Activated CD4-positive, alpha-beta memory T cell treated with anti-CD3 and anti-CD28 coated beads, Interleukin-2, amount 10 ng/mL, durations not matched to agents 7 days and 5 days (primary cell): ENCODE data around the gene RSPO3. TPM values are rescaled to one million over a fixed set of nuclear protein-coding genes. Genes with fewer than 3 reads are reported as not detected.
"Not testable (repeated sequence)": the region's sequence is repeated elsewhere in the genome, so short reads cannot be mapped to it uniquely, and the experiment has no call there.

Experiments
- CTCF ChIA-PET: fragments of 350-600 bp; sonication (Branson Sonifier 250); formaldehyde crosslinking; loops from one replicate; lab custom pipeline; 2021; ENCODE audit warnings: antibody characterized with exemption, inconsistent platforms; lab: Charles Lee
- POLR2A ChIA-PET: fragments of 350-600 bp; sonication (Branson Sonifier 250); formaldehyde crosslinking; loops from one replicate; lab custom pipeline; 2021; ENCODE audit warnings: antibody characterized with exemption; lab: Charles Lee
- DNase-seq: peaks from one replicate; pipeline ENCODE4 v3.0.0-alpha.2; 2020
- H3K27ac Mint-ChIP-seq: one replicate; pipeline ENCODE4 v1.8.0; 2021; ENCODE audit warnings: mild to moderate bottlenecking, mixed read lengths
- H3K27me3 Mint-ChIP-seq: one replicate; pipeline ENCODE4 v1.8.0; 2021; ENCODE audit warnings: mixed read lengths
- H3K36me3 Mint-ChIP-seq: one replicate; pipeline ENCODE4 v1.8.0; 2021; ENCODE audit warnings: low read depth, mixed read lengths
- H3K4me1 Mint-ChIP-seq: one replicate; pipeline ENCODE4 v1.8.0; 2021; ENCODE audit warnings: mixed read lengths
- H3K4me3 Mint-ChIP-seq: one replicate; pipeline ENCODE4 v1.8.0; 2021; ENCODE audit warnings: mild to moderate bottlenecking, mixed read lengths
- H3K9me3 Mint-ChIP-seq: one replicate; pipeline ENCODE4 v1.8.0; 2021; ENCODE audit warnings: mixed read lengths
- total RNA-seq, 2 experiments: library from RNA; stranded (reverse); gene quantifications; one replicate each; pipeline ENCODE4 v1.2.3, GENCODE V29; 2021

RSPO3 gene
- total RNA-seq, 2 experiments from 2014 or later, result not detected

DNA sequence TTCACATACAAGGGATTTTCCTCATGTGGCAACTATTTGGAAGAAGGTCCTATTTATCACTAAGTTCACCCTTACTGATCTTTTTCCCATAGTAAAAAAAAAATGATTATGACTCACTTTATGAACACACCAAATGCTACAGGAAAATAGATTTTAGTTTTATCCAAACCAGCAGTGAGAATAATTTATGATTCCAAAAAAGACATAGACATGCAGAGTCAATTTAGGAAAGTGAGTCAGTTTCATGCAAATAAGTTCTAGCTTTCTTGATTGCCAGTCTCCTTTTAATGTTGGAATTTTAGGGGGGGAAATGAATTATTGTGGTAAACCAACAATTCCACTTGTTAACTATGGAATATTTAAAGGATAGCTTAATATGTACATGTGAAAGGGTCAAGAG lies 84.2 kb downstream of the RSPO3 start:
- Mint-ChIP-seq H3K4me3 (no peak overlapping the region), H3K4me1 (no peaks in the 10 kb centered on the region), H3K27me3 (peaks cover 10% of the 10 kb centered on the region), H3K9me3 (no peaks in the 10 kb centered on the region), H3K27ac (no peak overlapping the region), H3K36me3 (no peaks in the 10 kb centered on the region)
- no peak for DNase-seq
- CTCF ChIA-PET, result no interaction called here
- POLR2A ChIA-PET, result no interaction called here

DNA sequence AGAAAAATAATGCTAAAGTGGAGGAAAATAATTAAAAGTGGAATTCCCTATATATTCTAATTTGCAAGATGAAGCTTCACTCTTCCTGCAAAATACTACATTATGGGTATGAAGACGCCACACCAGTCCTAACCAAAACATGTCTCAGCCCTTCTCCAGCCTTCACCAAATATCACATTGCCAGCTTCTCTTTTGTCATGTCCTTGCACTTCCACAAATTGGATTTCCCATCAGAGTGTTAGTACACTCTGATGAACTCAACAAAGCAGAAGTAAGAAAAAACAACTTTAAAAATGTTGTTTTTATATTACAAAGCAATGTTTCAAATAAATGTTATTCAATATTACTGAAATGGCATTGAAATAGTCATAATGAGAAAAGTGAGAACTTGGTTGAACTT lies 85.8 kb downstream of the RSPO3 start:
- Mint-ChIP-seq H3K27ac (no peak overlapping the region), H3K4me3 (no peak overlapping the region), H3K36me3 (no peaks in the 10 kb centered on the region), H3K9me3 (no peaks in the 10 kb centered on the region), H3K27me3 (peaks cover 23% of the 10 kb centered on the region), H3K4me1 (no peaks in the 10 kb centered on the region)
- DNase-seq, result no peak
- ChIA-PET CTCF (no interaction called here), POLR2A (no interaction called here)

DNA sequence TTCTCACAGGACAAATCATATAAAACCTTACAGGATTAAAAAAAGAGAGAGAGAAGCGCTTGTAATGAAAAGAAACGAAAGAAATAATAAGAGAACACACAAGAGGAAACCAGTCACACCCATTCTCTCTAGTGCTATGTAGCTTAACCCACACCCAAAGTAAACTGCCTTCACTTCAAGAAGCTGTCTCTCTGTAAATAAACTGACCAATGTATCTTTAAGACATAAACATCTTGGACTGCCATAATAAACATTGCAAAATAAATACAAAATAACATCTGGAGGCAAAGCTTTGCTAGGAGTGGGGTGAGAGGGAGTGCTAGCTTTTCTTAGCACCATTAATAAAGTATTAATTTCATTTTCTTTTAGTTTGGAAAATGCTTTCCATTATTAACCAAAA lies 86.6 kb downstream of the RSPO3 start:
- Mint-ChIP-seq H3K9me3 (no peaks in the 10 kb centered on the region), H3K27ac (no peak overlapping the region), H3K4me1 (no peaks in the 10 kb centered on the region), H3K4me3 (no peak overlapping the region), H3K36me3 (no peaks in the 10 kb centered on the region), H3K27me3 (peaks cover 22% of the 10 kb centered on the region)
- ChIA-PET CTCF (no interaction called here), POLR2A (no interaction called here)
- no peak for DNase-seq

DNA sequence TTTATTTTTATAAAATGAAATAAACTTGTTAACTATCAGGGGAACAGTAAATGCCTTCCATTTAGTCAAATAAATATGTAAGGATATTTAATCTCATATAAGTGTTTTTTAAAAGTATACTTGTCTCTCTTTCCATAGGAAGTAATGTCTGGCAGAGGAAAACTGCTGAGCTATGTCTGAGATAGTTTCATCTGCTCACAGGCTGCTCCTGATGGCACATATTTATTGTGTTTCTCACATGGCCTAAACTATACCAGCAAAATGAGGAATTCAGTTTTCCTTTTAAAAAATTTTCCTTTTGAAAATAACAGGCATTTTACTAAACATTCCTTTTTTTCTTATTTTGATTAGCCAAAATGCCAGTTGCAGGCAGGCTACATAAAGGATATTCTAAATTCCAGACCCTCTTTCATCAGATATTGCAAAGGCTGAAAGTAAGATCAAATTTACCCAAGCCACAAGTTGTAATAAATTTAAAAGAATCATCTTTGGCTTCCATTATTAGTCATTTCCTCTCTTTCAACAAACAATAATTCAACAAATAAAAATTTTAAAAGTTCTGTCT lies 88.1 kb downstream of the RSPO3 start:
- no peaks in the 10 kb centered on the region for H3K36me3 Mint-ChIP-seq
- no peak overlapping the region for H3K27ac Mint-ChIP-seq
- H3K9me3 Mint-ChIP-seq, result no peaks in the 10 kb centered on the region
- H3K27me3 Mint-ChIP-seq, result peaks cover 16% of the 10 kb centered on the region
- H3K4me3 Mint-ChIP-seq, result no peak overlapping the region
- H3K4me1 Mint-ChIP-seq, result no peaks in the 10 kb centered on the region
- CTCF ChIA-PET, result no interaction called here
- POLR2A ChIA-PET, result no interaction called here
- DNase-seq, result no peak

DNA sequence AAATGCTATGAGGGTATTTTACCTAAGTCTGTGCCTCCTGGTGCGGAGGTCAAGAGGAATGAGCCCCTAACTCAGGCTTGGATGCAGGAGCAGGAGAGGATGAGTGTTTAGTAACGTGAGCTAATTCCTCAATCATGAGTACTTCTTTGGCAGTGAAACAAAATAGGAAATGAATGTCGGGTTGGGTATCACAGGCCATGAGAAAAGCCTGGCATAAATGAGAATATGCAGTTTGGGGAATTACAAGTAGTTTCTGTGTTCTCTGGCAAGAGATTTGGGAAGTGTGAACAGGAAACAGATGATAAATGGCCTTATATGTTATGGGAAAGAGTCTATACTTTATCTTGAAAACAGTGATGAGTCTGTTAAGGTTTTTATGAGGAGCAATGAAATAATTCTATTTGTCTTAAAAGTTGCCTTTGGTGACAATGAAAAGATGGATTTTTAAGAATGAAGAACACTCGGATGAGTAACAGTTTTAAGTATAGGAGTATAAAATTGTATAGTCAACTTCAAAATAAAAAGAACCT lies 89.2 kb downstream of the RSPO3 start:
- no peak overlapping the region for H3K27ac Mint-ChIP-seq
- H3K4me3 Mint-ChIP-seq, result no peak overlapping the region
- H3K36me3 Mint-ChIP-seq, result no peaks in the 10 kb centered on the region
- DNase-seq, result no peak
- no peaks in the 10 kb centered on the region for H3K4me1 Mint-ChIP-seq
- POLR2A ChIA-PET, result no interaction called here
- CTCF ChIA-PET, result no interaction called here
- peaks cover 16% of the 10 kb centered on the region for H3K27me3 Mint-ChIP-seq
- H3K9me3 Mint-ChIP-seq, result no peaks in the 10 kb centered on the region

DNA sequence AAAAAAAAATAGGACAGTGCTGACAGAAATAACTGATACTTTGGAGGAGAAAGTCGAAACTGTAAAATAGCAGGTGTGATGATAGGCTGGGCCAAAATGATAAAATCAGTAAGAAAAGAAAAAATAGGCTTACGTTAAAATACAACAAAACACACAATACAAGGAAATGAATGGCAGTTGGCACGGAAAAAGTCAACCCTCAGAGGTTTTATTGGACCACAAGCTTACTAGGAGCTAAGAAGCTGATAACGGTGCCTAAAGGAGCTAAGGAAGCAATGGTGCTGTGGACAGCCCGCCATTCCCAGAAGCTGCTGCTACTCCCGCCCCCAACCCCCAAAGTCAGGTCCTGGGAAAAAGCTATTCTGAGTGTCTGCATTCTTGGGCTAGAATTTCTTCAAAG lies 92.3 kb downstream of the RSPO3 start:
- Mint-ChIP-seq H3K36me3 (no peaks in the 10 kb centered on the region), H3K4me3 (no peak overlapping the region), H3K9me3 (no peaks in the 10 kb centered on the region), H3K4me1 (no peaks in the 10 kb centered on the region), H3K27ac (no peak overlapping the region), H3K27me3 (peaks cover 16% of the 10 kb centered on the region)
- DNase-seq, result no peak
- ChIA-PET CTCF (no interaction called here), POLR2A (no interaction called here)

DNA sequence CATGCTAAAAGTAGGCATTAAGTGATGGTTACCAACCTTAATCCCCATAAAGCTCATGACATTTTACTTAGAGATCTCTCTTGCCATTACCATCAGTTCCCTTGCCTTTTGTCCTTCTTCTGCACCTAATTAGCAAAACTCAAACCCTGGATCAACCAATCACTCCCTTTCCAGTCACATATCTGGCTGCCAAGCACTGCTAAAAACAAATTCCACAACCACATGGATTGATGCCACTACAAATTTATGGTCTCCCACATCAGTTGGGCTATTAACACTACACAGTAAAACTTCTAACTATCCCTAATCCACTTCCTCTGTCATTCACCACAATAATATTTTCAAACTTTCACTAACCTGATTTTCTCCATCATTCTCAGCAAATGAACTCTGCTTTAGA lies 93.9 kb downstream of the RSPO3 start:
- DNase-seq, result no peak
- no peaks in the 10 kb centered on the region for H3K9me3 Mint-ChIP-seq
- ChIA-PET POLR2A (no interaction called here), CTCF (no interaction called here)
- H3K36me3 Mint-ChIP-seq, result no peaks in the 10 kb centered on the region
- no peaks in the 10 kb centered on the region for H3K4me1 Mint-ChIP-seq
- no peak overlapping the region for H3K27ac Mint-ChIP-seq
- H3K27me3 Mint-ChIP-seq, result peaks cover 15% of the 10 kb centered on the region
- H3K4me3 Mint-ChIP-seq, result no peak overlapping the region

DNA sequence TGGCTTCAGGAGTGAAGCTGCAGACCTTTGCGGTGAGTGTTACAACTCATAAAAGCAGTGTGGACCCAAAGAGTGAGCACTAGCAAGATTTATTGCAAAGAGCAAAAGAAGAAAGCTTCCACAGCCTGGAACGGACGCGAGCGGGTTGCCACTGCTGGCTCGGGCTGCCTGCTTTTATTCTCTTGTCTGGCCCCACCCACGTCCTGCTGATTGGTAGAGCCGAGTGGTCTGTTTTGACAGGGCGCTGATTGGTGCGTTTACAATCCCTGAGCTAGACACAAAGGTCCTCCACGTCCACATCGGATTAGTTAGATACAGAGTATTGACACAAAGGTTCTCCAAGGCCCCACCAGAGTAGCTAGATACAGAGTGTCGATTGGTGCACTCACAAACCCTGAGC lies 95.6 kb downstream of the RSPO3 start:
- H3K27me3 Mint-ChIP-seq, DNase-seq, CTCF ChIA-PET, H3K36me3 Mint-ChIP-seq, H3K9me3 Mint-ChIP-seq, H3K4me3 Mint-ChIP-seq, H3K27ac Mint-ChIP-seq, POLR2A ChIA-PET, H3K4me1 Mint-ChIP-seq: not testable (repeated sequence)

DNA sequence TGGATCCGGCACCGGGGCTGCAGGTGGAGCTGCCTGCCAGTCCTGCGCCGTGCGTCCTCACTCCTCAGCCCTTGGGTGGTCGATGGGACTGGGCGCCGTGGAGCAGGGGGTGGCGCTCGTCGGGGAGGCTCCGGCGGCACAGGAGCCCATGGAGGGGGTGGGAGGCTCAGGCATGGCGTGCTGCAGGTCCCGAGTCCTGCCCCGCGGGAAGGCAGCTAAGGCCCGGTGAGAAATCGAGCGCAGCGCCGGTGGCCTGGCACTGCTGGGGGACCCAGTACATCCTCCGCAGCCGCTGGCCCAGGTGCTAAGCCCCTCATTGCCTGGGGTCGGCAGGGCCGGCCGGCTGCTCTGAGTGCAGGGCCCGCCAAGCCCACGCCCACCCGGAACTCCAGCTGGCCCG lies 96.1 kb downstream of the RSPO3 start:
- H3K4me1 Mint-ChIP-seq, H3K36me3 Mint-ChIP-seq, POLR2A ChIA-PET, DNase-seq, CTCF ChIA-PET, H3K4me3 Mint-ChIP-seq, H3K9me3 Mint-ChIP-seq, H3K27ac Mint-ChIP-seq, H3K27me3 Mint-ChIP-seq: not testable (repeated sequence)

DNA sequence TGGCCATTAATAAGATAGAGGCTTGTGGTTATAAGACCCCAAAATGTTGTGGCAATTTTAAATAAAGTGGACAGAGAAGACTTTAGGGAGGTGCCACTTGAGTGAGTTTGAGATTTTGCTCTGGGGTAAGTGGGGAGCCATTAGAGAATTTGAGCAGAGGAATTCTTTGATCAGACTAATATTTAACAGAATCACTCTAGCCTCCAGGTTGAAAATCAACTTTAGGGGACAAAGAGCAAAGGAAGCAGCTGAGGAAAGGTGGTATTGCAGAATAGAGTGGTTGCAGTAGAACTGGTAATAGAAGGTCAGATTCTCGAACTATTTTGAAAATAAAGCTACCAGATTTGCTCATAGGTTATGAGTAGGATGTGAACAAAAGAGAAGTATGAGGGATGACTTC lies 97.5 kb downstream of the RSPO3 start:
- no peaks in the 10 kb centered on the region for H3K9me3 Mint-ChIP-seq

DNA sequence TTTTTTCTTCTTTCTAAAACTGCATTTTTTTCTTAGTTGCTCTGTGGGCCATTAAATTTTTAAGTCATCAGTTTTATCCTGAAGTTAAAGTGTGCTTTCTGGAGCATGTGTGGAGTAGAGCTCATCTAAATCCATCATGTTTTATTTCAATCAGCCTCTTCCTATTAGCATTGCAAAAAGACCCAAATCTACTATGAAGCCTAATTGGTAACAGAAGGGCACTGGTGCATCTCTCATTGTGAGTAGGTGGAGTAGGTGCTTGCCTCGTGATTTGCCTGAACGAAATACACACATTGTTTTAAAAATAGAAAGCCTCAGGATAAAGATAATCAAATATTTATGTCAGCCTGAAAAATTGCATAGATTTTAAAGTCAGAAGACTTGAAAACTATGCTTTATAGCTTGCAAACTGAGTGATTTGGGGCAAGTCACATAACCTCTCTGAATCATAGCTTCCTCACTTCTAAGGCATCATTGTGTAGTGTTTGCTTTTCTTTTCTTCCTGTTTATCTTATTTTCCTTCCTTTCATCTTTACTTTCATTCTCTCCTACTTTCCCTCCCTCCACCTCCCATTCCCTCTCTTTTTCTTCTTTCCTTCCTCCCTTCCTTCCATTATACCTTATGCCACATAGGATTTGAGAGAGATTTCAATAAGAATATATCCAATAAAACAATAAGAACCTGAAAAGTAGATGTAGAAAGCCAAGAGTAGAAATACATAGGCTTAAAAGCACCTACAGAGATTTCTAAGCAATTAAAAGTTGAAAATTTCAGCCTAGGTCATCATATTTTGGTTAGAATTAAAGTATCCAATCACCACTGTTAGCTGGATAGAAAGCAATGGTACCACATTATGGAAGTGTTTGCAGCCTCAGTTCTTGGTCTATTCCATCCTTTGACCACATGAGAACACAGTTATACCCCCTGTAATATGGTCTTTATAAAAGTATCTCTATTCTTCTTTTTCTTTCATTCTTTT lies 98.6 kb downstream of the RSPO3 start:
- no peaks in the 10 kb centered on the region for H3K9me3 Mint-ChIP-seq
- POLR2A ChIA-PET, result no interaction called here
- H3K36me3 Mint-ChIP-seq, result no peaks in the 10 kb centered on the region
- no peak overlapping the region for H3K4me3 Mint-ChIP-seq
- CTCF ChIA-PET, result interaction anchor here (0.6 kb wide), 1 partner anchor 323 kb away, joined by 3 read pairs; no protein-coding TSS in a partner anchor
- no peak for DNase-seq
- no peak overlapping the region for H3K27ac Mint-ChIP-seq
- H3K4me1 Mint-ChIP-seq, result no peaks in the 10 kb centered on the region
- H3K27me3 Mint-ChIP-seq, result peaks cover 6% of the 10 kb centered on the region

More for the DNA sequence above, 97.5 kb downstream of the RSPO3 start:
- peaks cover 6% of the 10 kb centered on the region for H3K27me3 Mint-ChIP-seq
- ChIA-PET CTCF (no interaction called here), POLR2A (no interaction called here)
- H3K27ac Mint-ChIP-seq, result no peak overlapping the region
- no peak overlapping the region for H3K4me3 Mint-ChIP-seq
- no peaks in the 10 kb centered on the region for H3K36me3 Mint-ChIP-seq
- no peaks in the 10 kb centered on the region for H3K4me1 Mint-ChIP-seq
- DNase-seq, result no peak

DNA sequence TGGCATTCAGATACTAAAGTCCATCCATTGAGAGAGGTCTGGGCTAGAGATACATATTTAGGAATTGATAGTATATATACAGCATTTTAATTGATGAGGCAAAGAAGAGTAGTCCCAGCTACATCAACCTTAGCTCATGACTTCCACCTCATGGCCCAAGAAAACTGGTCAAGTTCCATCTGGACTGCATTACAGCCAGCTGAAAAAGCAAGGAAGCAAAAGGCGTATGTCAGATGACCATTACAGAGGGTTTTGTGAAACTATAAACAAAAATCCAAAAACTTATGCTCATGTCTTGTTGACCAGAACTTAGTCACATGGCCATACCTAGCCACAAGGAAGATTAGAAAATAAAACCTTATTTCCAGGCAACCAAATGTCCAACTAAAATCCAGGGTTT lies 101.4 kb downstream of the RSPO3 start:
- Mint-ChIP-seq H3K36me3 (no peaks in the 10 kb centered on the region), H3K27ac (no peak overlapping the region), H3K9me3 (no peaks in the 10 kb centered on the region), H3K4me3 (no peak overlapping the region), H3K27me3 (peaks cover 9% of the 10 kb centered on the region), H3K4me1 (no peaks in the 10 kb centered on the region)
- ChIA-PET POLR2A (no interaction called here), CTCF (no interaction called here)
- DNase-seq, result no peak

DNA sequence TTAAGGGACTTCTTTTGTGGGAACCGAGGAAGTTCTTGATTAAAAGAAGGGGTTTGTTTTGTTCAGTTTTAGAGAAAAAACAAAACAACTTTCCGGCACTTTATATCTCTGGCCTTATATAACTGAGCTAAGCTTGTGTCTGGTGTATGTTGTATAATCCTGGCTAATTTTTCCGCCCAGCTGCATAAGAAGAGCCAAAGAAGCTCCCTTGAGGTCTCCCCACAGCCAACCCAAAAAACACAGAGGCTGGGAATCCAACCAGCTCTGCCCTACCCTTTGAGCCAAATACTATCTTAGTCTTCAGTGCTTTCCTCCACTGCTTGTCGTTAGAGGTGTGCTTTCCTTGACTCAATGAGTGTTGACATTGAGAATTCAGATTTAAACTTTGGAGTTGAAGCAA lies 102.7 kb downstream of the RSPO3 start:
- POLR2A ChIA-PET, result no interaction called here
- Mint-ChIP-seq H3K27me3 (peaks cover 9% of the 10 kb centered on the region), H3K4me3 (no peak overlapping the region)

More for the DNA sequence above, 102.7 kb downstream of the RSPO3 start:
- no peak for DNase-seq
- no peaks in the 10 kb centered on the region for H3K4me1 Mint-ChIP-seq
- CTCF ChIA-PET, result no interaction called here
- H3K27ac Mint-ChIP-seq, result no peak overlapping the region
- no peaks in the 10 kb centered on the region for H3K9me3 Mint-ChIP-seq
- H3K36me3 Mint-ChIP-seq, result no peaks in the 10 kb centered on the region
